Kidney epithelial cell (primary cell): ENCODE measurements around the gene GAMT. TPM values are rescaled to one million over a fixed set of nuclear protein-coding genes. Genes with fewer than 3 reads are reported as not detected.
"Not testable (repeated sequence)": the region's sequence is repeated elsewhere in the genome, so short reads cannot be mapped to it uniquely, and the experiment has no call there.

Experiments
- DNase-seq: peaks from one replicate; pipeline ENCODE4 v3.0.0-alpha.2; 2010; ENCODE audit warnings: low read depth
- H3K27me3 ChIP-seq: 2 replicates; pipeline ENCODE4 v1.6.0; 2011; ENCODE audit warnings: low read length; ENCODE audit not compliant: control insufficient read depth, insufficient read depth
- H3K36me3 ChIP-seq: 2 replicates; pipeline ENCODE4 v1.5.1; 2011; ENCODE audit warnings: low read length; ENCODE audit not compliant: control insufficient read depth, insufficient read depth
- H3K4me3 ChIP-seq: 2 replicates; pipeline ENCODE4 v1.5.1; 2011; ENCODE audit warnings: low read depth, mild to moderate bottlenecking, control low read depth, low read length
- CTCF ChIP-seq: IDR thresholded peaks from 2 replicates; pipeline ENCODE4 v1.5.1; 2011; ENCODE audit warnings: mild to moderate bottlenecking, moderate library complexity, low read length, control low read depth, inconsistent platforms; ENCODE audit not compliant: insufficient read depth, poor library complexity, severe bottlenecking
- total RNA-seq: library from RNA; depleted of rRNA; stranded (reverse); fragments of >200 nt; gene quantifications from 2 replicates; pipeline ENCODE4 v1.2.3, GENCODE V29; 2015

The GAMT gene
- total RNA-seq, 1 donor from 2014 or later = 20.3 TPM

- DNase-seq = no peak
- H3K27me3 ChIP-seq = peaks cover 55% of the 10 kb centered on the region
- H3K4me3 ChIP-seq = peak overlapping the region; percentile 20
- H3K36me3 ChIP-seq = no peaks in the 10 kb centered on the region
- TF ChIP-seq CTCF = no peak
Observed at GRCh38 chr19:1445932-1446712, 44.8 kb upstream of the GAMT start.

- Histone ChIP-seq H3K27me3 (peaks cover 47% of the 10 kb centered on the region), H3K36me3 (peaks cover 1% of the 10 kb centered on the region), H3K4me3 (peak overlapping the region; percentile 29)
- TF ChIP-seq CTCF = peak; percentile 40
- DNase-seq = no peak
Observed at GRCh38 chr19:1445185-1445931, 44.0 kb upstream of the GAMT start.

GRCh38 chr19:1441677-1442438 is 40.5 kb upstream of the GAMT start:
- Histone ChIP-seq H3K27me3 (peaks cover 17% of the 10 kb centered on the region), H3K36me3 (peaks cover 1% of the 10 kb centered on the region), H3K4me3 (no peak overlapping the region)
- no peak for DNase-seq
- no peak for TF ChIP-seq CTCF

- Histone ChIP-seq H3K4me3 (no peak overlapping the region), H3K27me3 (peaks cover 8% of the 10 kb centered on the region), H3K36me3 (peaks cover 1% of the 10 kb centered on the region)
- TF ChIP-seq CTCF = no peak
- no peak for DNase-seq
Observed at GRCh38 chr19:1441022-1441426, 39.7 kb upstream of the GAMT start.

- no peak for DNase-seq
- no peak for TF ChIP-seq CTCF
- no peak overlapping the region for H3K4me3 ChIP-seq
Observed at GRCh38 chr19:1440418-1440801, 39.1 kb upstream of the GAMT start.

GRCh38 chr19:1439525-1440417 is 38.4 kb upstream of the GAMT start:
- H3K36me3 ChIP-seq, H3K27me3 ChIP-seq, DNase-seq: not testable (repeated sequence)
- peak overlapping the region; percentile 81 for H3K4me3 ChIP-seq

More at GRCh38 chr19:1440418-1440801, 39.1 kb upstream of the GAMT start:
- Histone ChIP-seq H3K36me3 (peaks cover 3% of the 10 kb centered on the region), H3K27me3 (peaks cover 2% of the 10 kb centered on the region)
